Trophoblast cell (in vitro differentiated cells and primary cell): ENCODE data around the gene CYP2R1.

Source experiments
- DNase-seq, 2 donors: peaks; one replicate each; pipeline ENCODE4 v3.0.0-alpha.2; 2016
- H2AFZ ChIP-seq: 2 replicates; pipeline ENCODE4 v1.6.1; 2013; ENCODE audit warnings: low read length, moderate library complexity, mild to moderate bottlenecking; ENCODE audit not compliant: insufficient read depth, poor library complexity
- H2AK5ac ChIP-seq: 2 replicates; pipeline ENCODE4 v1.6.1; 2013; ENCODE audit warnings: mild to moderate bottlenecking, low read length
- H2BK120ac ChIP-seq: 2 replicates; pipeline ENCODE4 v1.6.1; 2013; ENCODE audit warnings: low read length, mild to moderate bottlenecking, moderate library complexity; ENCODE audit not compliant: insufficient read depth, poor library complexity
- H2BK12ac ChIP-seq: 2 replicates; pipeline ENCODE4 v1.6.1; 2013; ENCODE audit warnings: mild to moderate bottlenecking, low read length, moderate library complexity
- H2BK5ac ChIP-seq: 2 replicates; pipeline ENCODE4 v1.6.1; 2013; ENCODE audit warnings: low read length, low read depth, moderate library complexity, mild to moderate bottlenecking; ENCODE audit not compliant: poor library complexity
- H3K14ac ChIP-seq: 2 replicates; pipeline ENCODE4 v1.6.1; 2013; ENCODE audit warnings: mild to moderate bottlenecking, low read length
- H3K18ac ChIP-seq: 2 replicates; pipeline ENCODE4 v1.6.1; 2013; ENCODE audit warnings: mild to moderate bottlenecking, low read length
- H3K23ac ChIP-seq: 2 replicates; pipeline ENCODE4 v1.6.1; 2013; ENCODE audit warnings: low read length
- H3K27ac ChIP-seq: 2 replicates; pipeline ENCODE4 v1.5.1; 2013; ENCODE audit warnings: low read depth, mild to moderate bottlenecking, inconsistent platforms, low read length, moderate library complexity
- H3K27me3 ChIP-seq: 2 replicates; pipeline ENCODE4 v1.6.1; 2013; ENCODE audit warnings: inconsistent platforms, mild to moderate bottlenecking, low read length, moderate library complexity; ENCODE audit not compliant: insufficient read depth
- H3K36me3 ChIP-seq, 2 experiments: 1 replicate in 1 of 2; 2 replicates in 1 of 2; pipeline ENCODE4 v1.6.1; 2013; ENCODE audit warnings: low read length in 2 of 2, mild to moderate bottlenecking in 2 of 2, moderate library complexity in 1 of 2; ENCODE audit not compliant: insufficient read depth in 2 of 2, control insufficient read depth in 1 of 2
- H3K4ac ChIP-seq: 2 replicates; pipeline ENCODE4 v1.6.1; 2013; ENCODE audit warnings: low read depth, mild to moderate bottlenecking, low read length, moderate library complexity
- H3K4me1 ChIP-seq, 2 experiments: 1 replicate in 1 of 2; 2 replicates in 1 of 2; pipeline ENCODE4 v1.6.1; 2013; ENCODE audit warnings: low read length in 2 of 2, mild to moderate bottlenecking in 2 of 2, moderate library complexity in 1 of 2; ENCODE audit not compliant: insufficient read depth in 2 of 2, control insufficient read depth in 1 of 2
- H3K4me2 ChIP-seq: 2 replicates; pipeline ENCODE4 v1.6.1; 2013; ENCODE audit warnings: inconsistent platforms, mild to moderate bottlenecking, low read length, moderate library complexity
- H3K4me3 ChIP-seq: 2 replicates; pipeline ENCODE4 v1.5.1; 2013; ENCODE audit warnings: mild to moderate bottlenecking, low read depth, low read length, inconsistent platforms
- H3K79me1 ChIP-seq: one replicate; pipeline ENCODE4 v1.6.1; 2013; ENCODE audit warnings: low read length
- H3K79me2 ChIP-seq: 2 replicates; pipeline ENCODE4 v1.6.1; 2013; ENCODE audit warnings: low read length, mild to moderate bottlenecking; ENCODE audit not compliant: control insufficient read depth, insufficient read depth, poor library complexity
- H3K9ac ChIP-seq: 2 replicates; pipeline ENCODE4 v1.6.1; 2013; ENCODE audit warnings: mild to moderate bottlenecking, low read length
- H3K9me3 ChIP-seq: 2 replicates; pipeline ENCODE4 v1.6.1; 2013; ENCODE audit warnings: low read depth, mild to moderate bottlenecking, control low read depth, inconsistent platforms, low read length; ENCODE audit not compliant: insufficient read depth
- H4K12ac ChIP-seq: 2 replicates; pipeline ENCODE4 v1.6.1; 2013; ENCODE audit warnings: low read depth, mild to moderate bottlenecking, low read length, moderate library complexity
- H4K8ac ChIP-seq: 2 replicates; pipeline ENCODE4 v1.6.1; 2013; ENCODE audit warnings: low read depth, mild to moderate bottlenecking, low read length, moderate library complexity
- H4K91ac ChIP-seq: one replicate; pipeline ENCODE4 v1.6.1; 2013; ENCODE audit warnings: low read depth, mild to moderate bottlenecking, low read length, moderate library complexity
- WGBS: extraction: QIAGEN DNeasy Blood & Tissue Kit; methylation state at CpG from one replicate; pipeline ENCODE4 v1.1.7; 2013; ENCODE audit warnings: missing lambda C conversion rate; ENCODE audit not compliant: insufficient read length, insufficient coverage; ENCODE audit errors: extremely low coverage; 5-methylcytosine and 5-hydroxymethylcytosine counted together

Gene CYP2R1

DNA sequence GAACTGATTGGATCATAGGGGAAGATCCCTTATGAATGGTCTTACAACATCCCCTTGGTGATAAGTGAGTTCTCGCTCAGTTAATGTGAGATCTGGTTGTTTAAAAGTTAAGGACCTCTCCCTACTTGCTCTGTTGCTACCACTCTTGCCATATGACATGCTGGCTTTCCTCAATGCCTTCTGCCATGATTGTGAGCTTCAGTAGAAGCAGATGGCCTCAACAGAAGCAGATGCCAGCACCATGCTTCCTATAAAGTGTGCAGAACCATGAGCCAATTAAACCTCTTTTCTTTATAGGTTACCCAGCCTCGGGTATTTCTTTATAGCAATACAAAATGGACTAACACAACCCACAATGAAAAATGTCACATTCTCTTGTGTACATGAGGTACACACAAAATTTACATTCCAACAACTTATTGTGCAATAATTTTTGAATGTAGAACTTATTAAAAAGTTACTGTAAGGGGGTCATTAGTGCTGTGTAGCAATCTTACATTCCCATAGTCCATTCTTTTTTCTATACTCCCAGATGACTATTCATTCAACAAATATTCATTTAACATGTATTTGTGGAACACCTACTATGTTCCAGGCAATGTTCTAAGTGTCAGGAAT, 10.3 kb downstream of the CYP2R1 start:
- Histone ChIP-seq H4K8ac (no peak overlapping the region), H3K9me3 (no peaks in the 10 kb centered on the region), H2BK12ac (no peak overlapping the region), H2AFZ (no peak overlapping the region), H3K79me2 (no peaks in the 10 kb centered on the region), H3K4me1 (no peaks in the 10 kb centered on the region), H3K4ac (no peak overlapping the region), H4K12ac (no peak overlapping the region), H4K91ac (no peak overlapping the region), H2BK120ac (no peak overlapping the region), H3K4me2 (no peak overlapping the region), H3K79me1 (no peaks in the 10 kb centered on the region), H3K36me3 (peaks cover 0 to 2% of the 10 kb centered on the region in 2 experiments), H3K14ac (no peak overlapping the region), H3K27me3 (no peaks in the 10 kb centered on the region), H3K27ac (no peak overlapping the region), H2BK5ac (no peak overlapping the region), H3K4me3 (no peak overlapping the region), H3K23ac (no peak overlapping the region), H3K9ac (no peak overlapping the region), H3K18ac (no peak overlapping the region), H2AK5ac (no peak overlapping the region)
- no peak for DNase-seq
- no CpG with 5 or more reads among the region's 2 CpGs for WGBS

DNA sequence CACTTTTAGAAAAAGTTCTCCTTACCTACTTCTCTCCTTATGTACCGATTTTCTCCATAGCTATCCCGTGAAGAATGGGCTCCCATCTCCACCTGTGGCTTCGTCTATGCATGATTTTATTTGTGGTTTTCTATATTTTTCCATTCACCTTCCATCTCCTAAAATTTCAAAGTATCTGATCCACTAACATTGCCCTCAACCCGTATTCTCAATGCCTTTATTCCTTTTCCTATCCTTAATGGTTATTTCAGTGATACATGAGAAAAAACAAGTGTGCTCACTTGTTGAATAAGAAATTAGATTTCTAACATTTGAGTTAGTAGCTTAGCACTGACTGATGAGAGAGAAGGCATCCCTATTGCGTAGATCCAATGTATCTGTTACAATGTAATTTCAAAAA, 16.9 kb downstream of the CYP2R1 start:
- H3K36me3 ChIP-seq, result peaks cover 0 to 2% of the 10 kb centered on the region in 2 experiments

DNA sequence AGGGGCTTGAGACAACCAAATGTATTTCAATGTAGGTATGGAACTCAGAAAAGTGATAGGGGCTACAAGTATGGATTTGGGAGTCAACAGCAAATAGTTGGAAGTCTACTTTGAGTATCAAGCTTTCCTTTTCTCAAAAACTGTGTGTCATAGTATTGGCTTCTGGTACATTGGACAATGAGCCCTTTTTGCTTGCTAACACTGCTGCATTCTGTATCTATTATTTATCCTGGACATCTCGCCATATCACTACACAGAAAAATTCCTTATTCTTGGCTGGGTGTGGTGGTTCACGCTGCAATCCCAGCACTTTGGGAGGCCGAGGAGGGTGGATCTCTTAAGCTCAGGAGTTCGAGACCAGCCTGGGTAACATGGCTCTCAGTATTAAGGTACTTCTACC, 18.4 kb downstream of the CYP2R1 start:
- H3K9me3 ChIP-seq, result no peaks in the 10 kb centered on the region
- no peak overlapping the region for H2BK5ac ChIP-seq
- no peak overlapping the region for H2AFZ ChIP-seq
- H3K14ac ChIP-seq, result no peak overlapping the region
- no peak for DNase-seq
- H3K4me3 ChIP-seq, result no peak overlapping the region
- WGBS, result no CpG with 5 or more reads among the region's 4 CpGs
- no peak overlapping the region for H3K4me2 ChIP-seq
- H3K79me1 ChIP-seq, result no peaks in the 10 kb centered on the region
- H4K8ac ChIP-seq, result no peak overlapping the region
- no peak overlapping the region for H2AK5ac ChIP-seq
- no peak overlapping the region for H3K27ac ChIP-seq
- H4K12ac ChIP-seq, result no peak overlapping the region
- no peaks in the 10 kb centered on the region for H3K4me1 ChIP-seq
- peaks cover 0 to 2% of the 10 kb centered on the region in 2 experiments for H3K36me3 ChIP-seq
- no peak overlapping the region for H3K18ac ChIP-seq
- H3K4ac ChIP-seq, result no peak overlapping the region
- no peak overlapping the region for H2BK120ac ChIP-seq
- H2BK12ac ChIP-seq, result no peak overlapping the region
- no peak overlapping the region for H3K9ac ChIP-seq
- no peaks in the 10 kb centered on the region for H3K79me2 ChIP-seq
- no peak overlapping the region for H4K91ac ChIP-seq
- H3K23ac ChIP-seq, result no peak overlapping the region
- no peaks in the 10 kb centered on the region for H3K27me3 ChIP-seq

More for the DNA sequence above, 16.9 kb downstream of the CYP2R1 start:
- Histone ChIP-seq H3K23ac (no peak overlapping the region), H3K14ac (no peak overlapping the region), H4K8ac (no peak overlapping the region), H3K9me3 (no peaks in the 10 kb centered on the region), H3K18ac (no peak overlapping the region), H3K4me3 (no peak overlapping the region), H3K4me1 (no peaks in the 10 kb centered on the region), H4K91ac (no peak overlapping the region), H3K9ac (no peak overlapping the region), H3K79me2 (no peaks in the 10 kb centered on the region), H3K79me1 (no peaks in the 10 kb centered on the region), H2AK5ac (no peak overlapping the region), H3K4ac (no peak overlapping the region), H2BK12ac (no peak overlapping the region), H3K4me2 (no peak overlapping the region), H2BK5ac (no peak overlapping the region), H2AFZ (no peak overlapping the region), H4K12ac (no peak overlapping the region), H3K27me3 (no peaks in the 10 kb centered on the region), H3K27ac (no peak overlapping the region), H2BK120ac (no peak overlapping the region)
- WGBS, result 100% methylated on average over 1 of the region's 5 CpGs
- DNase-seq, result no peak

DNA sequence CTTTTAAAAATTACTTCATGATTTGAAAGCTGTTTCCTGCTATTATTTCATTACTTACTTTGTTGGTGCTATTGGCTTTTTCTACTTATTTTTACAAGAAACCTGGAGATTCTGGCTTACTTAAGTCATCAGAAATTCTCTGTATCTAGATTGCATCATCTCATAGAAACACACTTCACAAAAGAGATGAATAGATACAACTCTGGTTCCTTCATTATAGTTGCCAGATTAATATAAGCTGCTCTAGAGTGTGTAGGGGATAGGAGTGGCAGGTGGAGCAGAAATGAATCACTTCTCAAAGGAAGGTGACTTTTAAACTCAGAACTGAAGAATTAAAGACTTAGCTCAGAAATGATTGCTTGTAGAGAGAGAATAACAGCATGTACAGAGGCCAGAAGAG, 20.0 kb downstream of the CYP2R1 start:
- no peak overlapping the region for H2BK12ac ChIP-seq
- H3K9me3 ChIP-seq, result no peaks in the 10 kb centered on the region
- no peaks in the 10 kb centered on the region for H3K27me3 ChIP-seq
- no peak overlapping the region for H4K8ac ChIP-seq
- no peak overlapping the region for H3K4me3 ChIP-seq
- H3K18ac ChIP-seq, result no peak overlapping the region
- H4K12ac ChIP-seq, result no peak overlapping the region
- no peak overlapping the region for H2AK5ac ChIP-seq
- H3K4me1 ChIP-seq, result no peaks in the 10 kb centered on the region
- H4K91ac ChIP-seq, result no peak overlapping the region
- H3K4me2 ChIP-seq, result no peak overlapping the region
- H3K4ac ChIP-seq, result no peak overlapping the region
- H3K9ac ChIP-seq, result no peak overlapping the region
- no peaks in the 10 kb centered on the region for H3K36me3 ChIP-seq
- no peak overlapping the region for H3K23ac ChIP-seq
- H3K27ac ChIP-seq, result no peak overlapping the region
- no peak for DNase-seq
- H2BK5ac ChIP-seq, result no peak overlapping the region
- no peaks in the 10 kb centered on the region for H3K79me1 ChIP-seq
- H3K14ac ChIP-seq, result no peak overlapping the region
- H2BK120ac ChIP-seq, result no peak overlapping the region
- H3K79me2 ChIP-seq, result no peaks in the 10 kb centered on the region
- H2AFZ ChIP-seq, result no peak overlapping the region
